Gastroesophageal sphincter (tissue), 3 donors: ENCODE measurements around the gene UBE2J2.

ENCODE experiments used
- EP300 ChIP-seq: sonication (generic); formaldehyde crosslinking; IDR thresholded peaks from one replicate; pipeline ENCODE4 v1.6.1; 2017; ENCODE audit warnings: antibody characterized with exemption, mild to moderate bottlenecking
- POLR2A ChIP-seq, 2 donors: fragments of 450-650 bp; IDR thresholded peaks; one replicate each; pipeline ENCODE4 v1.6.1; 2017; ENCODE audit warnings: antibody characterized with exemption in 2 of 2, mild to moderate bottlenecking in 2 of 2, moderate library complexity in 1 of 2
- POLR2AphosphoS5 ChIP-seq: sonication (generic); formaldehyde crosslinking; IDR thresholded peaks from one replicate; pipeline ENCODE4 v1.6.1; 2017; ENCODE audit warnings: antibody characterized with exemption
- TF ChIP-seq, protein P1 (sequence below), 4 experiments: fragments of 200-600 bp in 2 of 4; fragments of 450-650 bp in 2 of 4; sonication (generic) in 1 of 4; IDR thresholded peaks; one replicate each; pipeline ENCODE4 v1.5.1; 2017 to 2019; ENCODE audit warnings: antibody characterized with exemption in 4 of 4, mild to moderate bottlenecking in 2 of 4, moderate library complexity in 2 of 4

DNA sequence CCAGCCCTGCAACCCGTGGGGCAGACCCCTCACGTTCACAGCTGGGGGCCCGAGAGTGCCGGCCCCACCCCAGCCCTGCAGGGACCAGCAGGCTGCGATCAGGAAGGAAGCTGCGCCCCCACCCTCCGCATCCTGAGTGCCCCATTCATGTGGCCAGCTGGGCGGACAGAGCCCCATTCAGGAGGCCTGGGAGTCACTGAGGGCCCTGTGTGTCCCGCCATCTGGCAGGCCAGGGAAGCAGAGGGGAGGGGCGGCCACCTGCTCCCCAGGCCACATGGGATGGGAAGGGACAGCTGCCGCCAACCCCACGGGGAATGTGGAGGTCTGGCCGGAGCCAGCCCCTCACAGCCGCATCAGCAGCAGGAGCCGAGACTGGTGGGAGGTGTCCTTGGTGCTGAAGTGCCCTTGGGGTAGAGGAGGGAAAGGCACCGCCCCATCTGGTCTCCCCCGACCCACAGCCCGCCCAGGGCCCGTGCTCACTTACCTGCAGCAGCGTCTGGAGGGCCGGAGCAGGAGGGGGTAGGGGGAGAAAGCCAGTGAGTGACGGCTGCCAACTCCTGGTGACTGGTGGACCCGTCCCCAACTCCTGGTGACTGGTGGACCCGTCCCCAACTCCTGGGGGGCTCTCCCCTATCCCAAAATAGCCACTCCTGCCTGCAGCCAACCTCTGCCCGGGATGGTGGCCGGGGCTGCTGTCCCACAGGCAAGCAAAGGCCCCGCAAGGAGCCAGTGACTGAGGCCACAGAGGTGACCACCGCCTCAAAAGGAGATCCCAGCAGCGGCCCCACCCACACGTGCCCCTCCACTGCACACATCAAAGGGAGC lies 25.4 kb upstream of the UBE2J2 start:
- TF ChIP-seq, protein P1, sequence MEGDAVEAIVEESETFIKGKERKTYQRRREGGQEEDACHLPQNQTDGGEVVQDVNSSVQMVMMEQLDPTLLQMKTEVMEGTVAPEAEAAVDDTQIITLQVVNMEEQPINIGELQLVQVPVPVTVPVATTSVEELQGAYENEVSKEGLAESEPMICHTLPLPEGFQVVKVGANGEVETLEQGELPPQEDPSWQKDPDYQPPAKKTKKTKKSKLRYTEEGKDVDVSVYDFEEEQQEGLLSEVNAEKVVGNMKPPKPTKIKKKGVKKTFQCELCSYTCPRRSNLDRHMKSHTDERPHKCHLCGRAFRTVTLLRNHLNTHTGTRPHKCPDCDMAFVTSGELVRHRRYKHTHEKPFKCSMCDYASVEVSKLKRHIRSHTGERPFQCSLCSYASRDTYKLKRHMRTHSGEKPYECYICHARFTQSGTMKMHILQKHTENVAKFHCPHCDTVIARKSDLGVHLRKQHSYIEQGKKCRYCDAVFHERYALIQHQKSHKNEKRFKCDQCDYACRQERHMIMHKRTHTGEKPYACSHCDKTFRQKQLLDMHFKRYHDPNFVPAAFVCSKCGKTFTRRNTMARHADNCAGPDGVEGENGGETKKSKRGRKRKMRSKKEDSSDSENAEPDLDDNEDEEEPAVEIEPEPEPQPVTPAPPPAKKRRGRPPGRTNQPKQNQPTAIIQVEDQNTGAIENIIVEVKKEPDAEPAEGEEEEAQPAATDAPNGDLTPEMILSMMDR (IDR thresholded peaks at IDR 0.05), result no peak
- no peak for TF ChIP-seq POLR2A (IDR thresholded peaks at IDR 0.05)
- TF ChIP-seq POLR2AphosphoS5, result no peak
- TF ChIP-seq EP300, result no peak
